AG10803 (cell line): Measurements from ENCODE around the gene SMIM11.

Experiments used
- DNase-seq: peaks from one replicate; pipeline ENCODE4 v3.0.0; 2010; ENCODE audit warnings: low read depth
- H3K4me3 ChIP-seq: 2 replicates; pipeline ENCODE4 v1.5.1; 2011; ENCODE audit warnings: mild to moderate bottlenecking, low read length, control low read depth
- CTCF ChIP-seq: conservative IDR thresholded peaks from 2 replicates; pipeline ENCODE4 v1.5.1; 2011; ENCODE audit warnings: mild to moderate bottlenecking, low read length, control low read depth, inconsistent platforms

The SMIM11 gene

GRCh38 chr21:34354836-34355235 is 20.5 kb upstream of the SMIM11 start:
- no peak for TF ChIP-seq CTCF
- H3K4me3 ChIP-seq: no peak overlapping the region
- DNase-seq: no peak

- H3K4me3 ChIP-seq: no peak overlapping the region
- TF ChIP-seq CTCF: no peak
- DNase-seq: no peak
These were observed 19.7 kb upstream of the SMIM11 start for GRCh38 chr21:34355570-34355969.

GRCh38 chr21:34357889-34358288 is 17.4 kb upstream of the SMIM11 start:
- no peak for DNase-seq
- no peak for TF ChIP-seq CTCF

GRCh38 chr21:34358866-34359265 is 16.4 kb upstream of the SMIM11 start:
- H3K4me3 ChIP-seq: no peak overlapping the region
- TF ChIP-seq CTCF: no peak
- DNase-seq: no peak

More at GRCh38 chr21:34357889-34358288, 17.4 kb upstream of the SMIM11 start:
- H3K4me3 ChIP-seq: no peak overlapping the region

GRCh38 chr21:34360488-34361241 is 14.6 kb upstream of the SMIM11 start:
- H3K4me3 ChIP-seq: no peak overlapping the region
- no peak for TF ChIP-seq CTCF
- DNase-seq: no peak

GRCh38 chr21:34362136-34362444 is 13.2 kb upstream of the SMIM11 start:
- H3K4me3 ChIP-seq: no peak overlapping the region
- no peak for DNase-seq
- TF ChIP-seq CTCF: no peak

- TF ChIP-seq CTCF: no peak
- H3K4me3 ChIP-seq: no peak overlapping the region
- no peak for DNase-seq
These were observed 12.6 kb upstream of the SMIM11 start for GRCh38 chr21:34362670-34363069.
